Germinal center (tissue), 1 donor: ENCODE data around the gene CDIP1.

ENCODE experiments used
- DNase-seq: peaks from one replicate; pipeline ENCODE4 v3.0.0; 2012; ENCODE audit warnings: mixed read lengths, low spot score

CDIP1 gene

GRCh38 chr16:4537376-4538343 lies 913 bp downstream of the CDIP1 start:
- DNase-seq = peak; percentile 43

- no peak for DNase-seq
These were observed 2.0 kb downstream of the CDIP1 start for GRCh38 chr16:4536391-4537106.

- no peak for DNase-seq
These were observed 2.9 kb downstream of the CDIP1 start for GRCh38 chr16:4535627-4536108.

- no peak for DNase-seq
These were observed 4.3 kb downstream of the CDIP1 start for GRCh38 chr16:4534151-4534790.

GRCh38 chr16:4533490-4533889 lies 5.1 kb downstream of the CDIP1 start:
- no peak for DNase-seq

- no peak for DNase-seq
These were observed 6.3 kb downstream of the CDIP1 start for GRCh38 chr16:4532238-4532637.

GRCh38 chr16:4531811-4532210 lies 6.8 kb downstream of the CDIP1 start:
- no peak for DNase-seq

GRCh38 chr16:4529085-4530060 lies 9.2 kb downstream of the CDIP1 start:
- DNase-seq = peak; percentile 34

GRCh38 chr16:4525634-4526277 lies 12.8 kb downstream of the CDIP1 start:
- no peak for DNase-seq

GRCh38 chr16:4525069-4525468 lies 13.5 kb downstream of the CDIP1 start:
- no peak for DNase-seq

- DNase-seq = no peak
These were observed 14.0 kb downstream of the CDIP1 start for GRCh38 chr16:4524571-4524970.

GRCh38 chr16:4523686-4524085 lies 14.9 kb downstream of the CDIP1 start:
- no peak for DNase-seq

- no peak for DNase-seq
These were observed 16.5 kb downstream of the CDIP1 start for GRCh38 chr16:4522051-4522581.

- no peak for DNase-seq
These were observed 17.7 kb downstream of the CDIP1 start for GRCh38 chr16:4520913-4521312.

GRCh38 chr16:4519274-4520058 lies 19.1 kb downstream of the CDIP1 start:
- DNase-seq = no peak

- no peak for DNase-seq
These were observed 20.5 kb downstream of the CDIP1 start for GRCh38 chr16:4517812-4518680.

GRCh38 chr16:4515611-4516233 lies 22.9 kb downstream of the CDIP1 start:
- no peak for DNase-seq

- DNase-seq = no peak
These were observed 24.0 kb downstream of the CDIP1 start for GRCh38 chr16:4514606-4515005.
